WTC11 (cell line): ENCODE data around the gene AFF2. TPM values are rescaled to one million over a fixed set of nuclear protein-coding genes. Genes with fewer than 3 reads are reported as not detected.

Experiments used
- ATAC-seq: fragments of 200-7000 bp; cut with Tn5 transposase; 2 replicates; pipeline ENCODE4 v1.10.0; 2021; ENCODE audit warnings: mild to moderate bottlenecking, moderate library complexity
- CTCF ChIA-PET: fragments of 300-600 bp; sonication (Branson Sonifier 250); formaldehyde crosslinking; loops from one replicate; lab custom pipeline; 2021; ENCODE audit warnings: antibody characterized with exemption; lab: Charles Lee
- POLR2A ChIA-PET: fragments of 350-600 bp; sonication (Branson Sonifier 250); formaldehyde crosslinking; loops from one replicate; lab custom pipeline; 2021; ENCODE audit warnings: antibody characterized with exemption; lab: Charles Lee
- DNase-seq: peaks from one replicate; pipeline ENCODE4 v3.0.0; 2021; ENCODE audit warnings: low spot score
- H3K27ac Mint-ChIP-seq: 2 replicates; pipeline ENCODE4 v1.8.0; 2021; ENCODE audit warnings: mixed read lengths
- H3K27me3 Mint-ChIP-seq: 2 replicates; pipeline ENCODE4 v1.8.0; 2021; ENCODE audit warnings: low read depth, mild to moderate bottlenecking, moderate library complexity, mixed read lengths
- H3K36me3 Mint-ChIP-seq: 2 replicates; pipeline ENCODE4 v1.8.0; 2021; ENCODE audit warnings: mixed read lengths
- H3K4me1 Mint-ChIP-seq: 2 replicates; pipeline ENCODE4 v1.8.0; 2022; ENCODE audit warnings: mixed read lengths
- H3K4me3 Mint-ChIP-seq: 2 replicates; pipeline ENCODE4 v1.8.0; 2021; ENCODE audit warnings: mild to moderate bottlenecking, moderate library complexity, mixed read lengths
- H3K9me3 Mint-ChIP-seq: 2 replicates; pipeline ENCODE4 v1.8.0; 2021; ENCODE audit warnings: mixed read lengths
- AR ChIP-seq: fragments of 250-450 bp; sonication (Bioruptor Pico); IDR thresholded peaks from 2 replicates; pipeline ENCODE4 v1.9.0; 2021; ENCODE audit warnings: mild to moderate bottlenecking
- CBFB ChIP-seq: sonication (generic); formaldehyde crosslinking; IDR thresholded peaks from 2 replicates; pipeline ENCODE4 v1.8.1; 2022; ENCODE audit warnings: mild to moderate bottlenecking, low read depth, missing genetic modification reagents
- FOXP4 ChIP-seq: sonication (generic); formaldehyde crosslinking; IDR thresholded peaks from 2 replicates; pipeline ENCODE4 v1.8.0; 2022; ENCODE audit warnings: mild to moderate bottlenecking, missing genetic modification reagents
- GRHL2 ChIP-seq: fragments of 250-450 bp; sonication (Bioruptor Pico); IDR thresholded peaks from 2 replicates; pipeline ENCODE4 v1.8.0; 2022; ENCODE audit warnings: mild to moderate bottlenecking, moderate library complexity; ENCODE audit not compliant: insufficient replicate concordance, severe bottlenecking
- HMGA2 ChIP-seq: fragments of 250-450 bp; sonication (Bioruptor Pico); IDR thresholded peaks from 2 replicates; pipeline ENCODE4 v1.4.0; 2021; ENCODE audit warnings: mild to moderate bottlenecking, moderate library complexity
- JAZF1 ChIP-seq: fragments of 250-450 bp; sonication (Bioruptor Pico); IDR thresholded peaks from 2 replicates; pipeline ENCODE4 v1.9.0; 2021; ENCODE audit warnings: moderate library complexity, mild to moderate bottlenecking, inconsistent platforms
- MLX ChIP-seq: sonication (generic); formaldehyde crosslinking; IDR thresholded peaks from 2 replicates; pipeline ENCODE4 v1.8.1; 2023; ENCODE audit warnings: mild to moderate bottlenecking, missing genetic modification reagents, moderate library complexity
- MXD4 ChIP-seq: fragments of 250-450 bp; sonication (Bioruptor Pico); IDR thresholded peaks from 2 replicates; pipeline ENCODE4 v1.8.0; 2021; ENCODE audit warnings: mild to moderate bottlenecking, moderate library complexity, borderline replicate concordance
- MYBL2 ChIP-seq: sonication (generic); formaldehyde crosslinking; IDR thresholded peaks from 2 replicates; pipeline ENCODE4 v1.8.1; 2023; ENCODE audit warnings: mild to moderate bottlenecking, moderate library complexity, missing genetic modification reagents
- NFATC4 ChIP-seq: fragments of 250-450 bp; sonication (Bioruptor Pico); IDR thresholded peaks from 2 replicates; pipeline ENCODE4 v1.9.0; 2021; ENCODE audit warnings: mild to moderate bottlenecking
- NR3C1 ChIP-seq: sonication (generic); formaldehyde crosslinking; conservative IDR thresholded peaks from 2 replicates; pipeline ENCODE4 v1.8.1; 2023; ENCODE audit warnings: low read depth, mild to moderate bottlenecking, missing genetic modification reagents
- PREB ChIP-seq: sonication (generic); formaldehyde crosslinking; IDR thresholded peaks from 2 replicates; pipeline ENCODE4 v1.8.1; 2022; ENCODE audit warnings: mild to moderate bottlenecking, missing genetic modification reagents, moderate library complexity, borderline replicate concordance
- PRRX2 ChIP-seq: fragments of 250-450 bp; sonication (Bioruptor Pico); IDR thresholded peaks from 2 replicates; pipeline ENCODE4 v1.8.0; 2021; ENCODE audit warnings: mild to moderate bottlenecking
- RELA ChIP-seq: sonication (generic); formaldehyde crosslinking; IDR thresholded peaks from 2 replicates; pipeline ENCODE4 v1.8.1; 2022; ENCODE audit warnings: missing genetic modification reagents, mild to moderate bottlenecking, borderline replicate concordance
- SOX15 ChIP-seq: fragments of 250-450 bp; sonication (Bioruptor Pico); IDR thresholded peaks from 2 replicates; pipeline ENCODE4 v1.9.0; 2021; ENCODE audit warnings: mild to moderate bottlenecking
- TEAD4 ChIP-seq: sonication (generic); formaldehyde crosslinking; IDR thresholded peaks from 2 replicates; pipeline ENCODE4 v1.8.0; 2022; ENCODE audit warnings: mild to moderate bottlenecking, missing genetic modification reagents
- TP53 ChIP-seq: sonication (generic); formaldehyde crosslinking; IDR thresholded peaks from 2 replicates; pipeline ENCODE4 v1.8.1; 2023; ENCODE audit warnings: mild to moderate bottlenecking, missing genetic modification reagents
- ZNF232 ChIP-seq: sonication (generic); formaldehyde crosslinking; IDR thresholded peaks from 2 replicates; pipeline ENCODE4 v1.8.0; 2022; ENCODE audit warnings: mild to moderate bottlenecking, missing genetic modification reagents
- ZNF396 ChIP-seq: fragments of 250-450 bp; sonication (Bioruptor Pico); IDR thresholded peaks from 2 replicates; pipeline ENCODE4 v1.8.0; 2021; ENCODE audit warnings: mild to moderate bottlenecking, moderate library complexity, borderline replicate concordance
- ZNF423 ChIP-seq: fragments of 250-450 bp; sonication (Bioruptor Pico); IDR thresholded peaks from 2 replicates; pipeline ENCODE4 v2.1.2; 2022; ENCODE audit warnings: mild to moderate bottlenecking, moderate library complexity
- ZNF512 ChIP-seq: sonication (generic); formaldehyde crosslinking; IDR thresholded peaks from 2 replicates; pipeline ENCODE4 v1.8.1; 2022; ENCODE audit warnings: missing genetic modification reagents, borderline replicate concordance
- total RNA-seq: library from RNA; stranded (reverse); gene quantifications from 3 replicates; pipeline ENCODE4 v1.2.3, GENCODE V29; 2021

AFF2 gene
- total RNA-seq, 1 experiment from 2014 or later: 7.6 TPM

GRCh38 chrX:148915474-148915873 is 415.1 kb downstream of the AFF2 start:
- POLR2A ChIA-PET: no interaction called here
- Mint-ChIP-seq H3K4me3 (no peak overlapping the region), H3K27me3 (no peaks in the 10 kb centered on the region), H3K4me1 (peaks cover 9% of the 10 kb centered on the region; the same call in 1 of the 2 replicates), H3K36me3 (no peaks in the 10 kb centered on the region), H3K9me3 (no peaks in the 10 kb centered on the region), H3K27ac (no peak overlapping the region)
- ATAC-seq: no peak
- TF ChIP-seq ZNF232 (CRISPR knock-in tag): no peak
- no peak for TF ChIP-seq TEAD4 (CRISPR knock-in tag)
- TF ChIP-seq MLX (CRISPR knock-in tag): no peak
- no peak for TF ChIP-seq ZNF396
- TF ChIP-seq RELA (CRISPR knock-in tag): no peak
- no peak for TF ChIP-seq SOX15 (CRISPR knock-in tag)
- no peak for TF ChIP-seq MYBL2 (CRISPR knock-in tag)
- TF ChIP-seq NR3C1 (CRISPR knock-in tag): no peak
- TF ChIP-seq PRRX2 (CRISPR knock-in tag): no peak
- no peak for TF ChIP-seq HMGA2 (CRISPR knock-in tag)
- TF ChIP-seq NFATC4 (CRISPR knock-in tag): no peak
- TF ChIP-seq MXD4 (CRISPR knock-in tag): no peak
- CTCF ChIA-PET: no interaction called here
- no peak for DNase-seq

GRCh38 chrX:148917441-148917840 is 417.0 kb downstream of the AFF2 start:
- H3K4me3 Mint-ChIP-seq: no peak overlapping the region
- POLR2A ChIA-PET: no interaction called here
- TF ChIP-seq AR (CRISPR knock-in tag): no peak
- no peak for TF ChIP-seq JAZF1
- no peak for TF ChIP-seq GRHL2 (CRISPR knock-in tag)
- TF ChIP-seq, all 79 proteins: peak for 0
- no peaks in the 10 kb centered on the region for H3K9me3 Mint-ChIP-seq
- ATAC-seq (no peak), DNase-seq (no peak)
- no peaks in the 10 kb centered on the region for H3K36me3 Mint-ChIP-seq
- H3K27me3 Mint-ChIP-seq: no peaks in the 10 kb centered on the region
- H3K4me1 Mint-ChIP-seq: peaks cover 9% of the 10 kb centered on the region; the same call in 1 of the 2 replicates
- H3K27ac Mint-ChIP-seq: no peak overlapping the region
- CTCF ChIA-PET: no interaction called here

- no peaks in the 10 kb centered on the region for H3K4me1 Mint-ChIP-seq
- ATAC-seq (no peak), DNase-seq (no peak)
- no peaks in the 10 kb centered on the region for H3K36me3 Mint-ChIP-seq
- ChIA-PET CTCF (no interaction called here), POLR2A (no interaction called here)
- H3K9me3 Mint-ChIP-seq: no peaks in the 10 kb centered on the region
- H3K27me3 Mint-ChIP-seq: no peaks in the 10 kb centered on the region
- no peak overlapping the region for H3K4me3 Mint-ChIP-seq
- no peak overlapping the region for H3K27ac Mint-ChIP-seq
- TF ChIP-seq ZNF512 (no peak), FOXP4 (CRISPR knock-in tag) (no peak), TP53 (no peak), ZNF423 (CRISPR knock-in tag) (no peak), CBFB (CRISPR knock-in tag) (no peak), PREB (CRISPR knock-in tag) (no peak), MYBL2 (CRISPR knock-in tag) (no peak), AR (CRISPR knock-in tag) (no peak)
Measured at GRCh38 chrX:148923631-148924030, 423.2 kb downstream of the AFF2 start.
